H1 (cell line): ENCODE data around the gene HBS1L.

ENCODE experiments used
- ASH2L ChIP-seq: fragments of 200-600, 300-600 bp; sonication (generic); IDR thresholded peaks from one replicate; pipeline ENCODE4 v1.7.1; 2017; ENCODE audit warnings: low read length
- CTCF ChIP-seq, 3 experiments: IDR thresholded peaks; 1 replicate in 2 of 3; 2 replicates in 1 of 3; pipeline versions ENCODE4 v1.5.1 to v1.6.1; 2011; ENCODE audit warnings: low read length in 3 of 3, mild to moderate bottlenecking in 3 of 3, inconsistent platforms in 2 of 3, low read depth in 1 of 3, moderate library complexity in 1 of 3; ENCODE audit not compliant: insufficient read depth in 1 of 3; ENCODE audit errors: control extremely low read depth in 1 of 3
- EZH2 ChIP-seq: fragments of 200-600 bp; sonication (generic); IDR thresholded peaks from 2 replicates; pipeline ENCODE4 v1.7.1; 2012; ENCODE audit warnings: low read depth, mild to moderate bottlenecking, moderate library complexity, low read length, inconsistent platforms; ENCODE audit not compliant: severe bottlenecking
- HDAC2 ChIP-seq, 2 experiments: fragments of 300-600 bp in 1 of 2; sonication (generic) in 1 of 2; IDR thresholded peaks; 2 replicates each; pipeline ENCODE4 v1.6.1; 2011 to 2012; ENCODE audit warnings: low read depth in 2 of 2, low read length in 2 of 2, mild to moderate bottlenecking in 2 of 2, moderate library complexity in 2 of 2, borderline replicate concordance in 1 of 2, inconsistent platforms in 1 of 2
- JUN ChIP-seq: IDR thresholded peaks from 2 replicates; pipeline ENCODE4 v1.6.1; 2011; ENCODE audit warnings: low read depth, mild to moderate bottlenecking, improper control_type of control experiment, low read length
- NRF1 ChIP-seq: IDR thresholded peaks from 2 replicates; pipeline ENCODE4 v1.6.1; 2011; ENCODE audit warnings: mild to moderate bottlenecking, low read depth, low read length, improper control_type of control experiment
- POLR2A ChIP-seq, 2 experiments: IDR thresholded peaks; 1 replicate in 1 of 2; 2 replicates in 1 of 2; pipeline ENCODE4 v1.6.1; 2011; ENCODE audit warnings: low read depth in 2 of 2, low read length in 2 of 2, mild to moderate bottlenecking in 2 of 2; ENCODE audit errors: control extremely low read depth in 1 of 2
- RAD21 ChIP-seq, 2 experiments: IDR thresholded peaks in 1 of 2; conservative IDR thresholded peaks in 1 of 2; 2 replicates each; pipeline ENCODE4 v1.6.1; 2011; ENCODE audit warnings: low read depth in 2 of 2, low read length in 2 of 2, improper control_type of control experiment in 1 of 2, inconsistent platforms in 1 of 2, mild to moderate bottlenecking in 1 of 2, moderate library complexity in 1 of 2
- RFX5 ChIP-seq: IDR thresholded peaks from 2 replicates; pipeline ENCODE4 v1.6.1; 2011; ENCODE audit warnings: low read depth, low read length, improper control_type of control experiment, borderline replicate concordance
- TBP ChIP-seq: IDR thresholded peaks from 2 replicates; pipeline ENCODE4 v1.6.1; 2011; ENCODE audit warnings: low read depth, low read length, improper control_type of control experiment

GRCh38 chr6:134979142-134979541, 75.5 kb downstream of the HBS1L start:
- TF ChIP-seq JUN = no peak
- TF ChIP-seq POLR2A (IDR thresholded peaks at IDR 0.05; ENCODE audit: control extremely low read depth in 1 of 2, low read depth in 2 of 2, low read length in 2 of 2) = no peak
- TF ChIP-seq HDAC2 (IDR thresholded peaks at IDR 0.05; ENCODE audit: borderline replicate concordance in 1 of 2, low read depth in 2 of 2, low read length in 2 of 2) = no peak
- TF ChIP-seq CTCF (IDR thresholded peaks at IDR 0.05; ENCODE audit: control extremely low read depth in 1 of 3, insufficient read depth in 1 of 3, low read depth in 1 of 3, low read length in 3 of 3) = no peak
- no peak for TF ChIP-seq RFX5
- TF ChIP-seq NRF1 = no peak
- no peak for TF ChIP-seq RAD21 (IDR thresholded peaks at IDR 0.05 in 1 of 2, conservative IDR thresholded peaks at IDR 0.05 in 1 of 2; ENCODE audit: low read depth in 2 of 2, low read length in 2 of 2)
- no peak for TF ChIP-seq EZH2
- no peak for TF ChIP-seq ASH2L
- no peak for TF ChIP-seq TBP
